GM21526 (cell line): Measurements from ENCODE around the gene JPT2.
A peak's percentile ranks its signal among the peaks of the same experiment; 100 is the strongest.
"Not testable (repeated sequence)": the region's sequence is repeated elsewhere in the genome, so short reads cannot be mapped to it uniquely, and the experiment has no call there.

Source experiments
- ATAC-seq: cut with Tn5 transposase; IDR thresholded peaks from one replicate; pipeline ENCODE4 v1.9.1; 2021; ENCODE audit warnings: moderate library complexity; ENCODE audit not compliant: unreplicated experiment, low FRiP score

Gene JPT2

GRCh38 chr16:1705688-1706385 lies 27.8 kb downstream of the JPT2 start, which contains the start of gene MAPK8IP3:
Gene MAPK8IP3 (plus strand): TSS chr16:1706195. CDS start chr16:1706340, 145 bp downstream.
- ATAC-seq: peak; percentile 68

- no peak for ATAC-seq
These were observed 28.5 kb downstream of the JPT2 start for GRCh38 chr16:1706386-1707192.

DNA sequence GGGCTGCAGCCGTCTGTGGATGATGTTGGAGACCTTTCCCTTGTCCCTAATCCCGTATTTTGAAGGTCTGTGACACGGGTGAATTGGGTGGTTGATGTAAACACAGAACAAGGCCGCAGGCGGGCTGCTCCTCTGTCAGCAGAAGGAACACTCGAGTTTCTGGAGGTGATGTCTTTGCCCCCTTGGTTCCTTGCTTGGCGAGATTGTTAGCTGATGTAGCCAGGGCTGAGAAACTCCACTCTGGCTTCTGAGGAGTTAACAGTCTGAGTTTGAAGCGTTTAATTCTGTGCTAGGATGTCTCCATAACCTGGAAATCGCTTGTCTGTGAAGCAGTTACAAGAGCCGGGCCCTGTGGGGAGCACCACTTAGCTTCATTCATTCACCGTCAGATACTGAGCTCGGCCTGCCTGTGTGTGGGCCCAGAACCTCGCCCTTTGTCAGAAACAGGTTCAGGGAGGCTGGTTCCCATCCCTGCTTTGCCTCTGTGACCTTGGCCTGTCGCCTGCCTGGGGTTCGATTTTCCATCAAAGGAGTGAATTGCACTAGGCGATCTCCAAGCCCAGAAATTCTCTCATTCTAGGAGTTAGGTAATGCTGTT lies 29.2 kb downstream of the JPT2 start:
- ATAC-seq: no peak

DNA sequence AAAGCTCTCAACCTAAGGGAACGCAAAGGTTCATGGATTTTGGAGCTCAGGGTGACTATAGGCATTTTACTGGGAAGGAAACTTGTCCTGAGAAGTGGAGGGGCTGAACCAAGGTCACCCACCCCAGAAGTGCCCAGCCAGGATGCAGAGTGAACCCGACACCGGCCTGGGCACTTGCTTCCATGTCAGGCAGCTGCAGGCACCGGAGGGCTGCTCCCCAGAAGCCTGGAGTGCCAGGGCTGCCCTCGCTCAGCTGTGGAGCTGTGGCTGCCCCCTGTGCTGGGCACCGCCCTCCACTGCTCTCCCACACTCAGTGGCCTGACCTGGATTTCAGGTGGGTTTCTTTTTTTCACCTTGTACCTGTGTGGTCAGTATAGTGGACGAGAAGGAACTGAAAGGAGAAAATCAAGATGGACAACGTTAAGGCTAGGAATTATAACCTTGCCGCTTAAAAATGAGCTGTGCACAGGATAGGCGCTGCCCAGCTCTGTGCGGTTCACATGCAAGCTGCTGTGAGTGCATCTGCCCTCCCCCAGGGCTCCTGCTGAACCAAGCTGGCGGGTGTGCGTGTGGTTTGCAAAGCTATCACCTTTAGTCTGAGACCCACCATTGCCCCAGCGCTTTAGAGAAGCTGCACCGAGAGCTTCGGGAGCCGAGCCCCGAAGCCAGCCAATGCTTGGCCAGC lies 30.1 kb downstream of the JPT2 start:
- ATAC-seq: no peak

GRCh38 chr16:1708768-1709180 lies 30.7 kb downstream of the JPT2 start:
- ATAC-seq: no peak

GRCh38 chr16:1709356-1709755 lies 31.3 kb downstream of the JPT2 start:
- ATAC-seq: no peak

DNA sequence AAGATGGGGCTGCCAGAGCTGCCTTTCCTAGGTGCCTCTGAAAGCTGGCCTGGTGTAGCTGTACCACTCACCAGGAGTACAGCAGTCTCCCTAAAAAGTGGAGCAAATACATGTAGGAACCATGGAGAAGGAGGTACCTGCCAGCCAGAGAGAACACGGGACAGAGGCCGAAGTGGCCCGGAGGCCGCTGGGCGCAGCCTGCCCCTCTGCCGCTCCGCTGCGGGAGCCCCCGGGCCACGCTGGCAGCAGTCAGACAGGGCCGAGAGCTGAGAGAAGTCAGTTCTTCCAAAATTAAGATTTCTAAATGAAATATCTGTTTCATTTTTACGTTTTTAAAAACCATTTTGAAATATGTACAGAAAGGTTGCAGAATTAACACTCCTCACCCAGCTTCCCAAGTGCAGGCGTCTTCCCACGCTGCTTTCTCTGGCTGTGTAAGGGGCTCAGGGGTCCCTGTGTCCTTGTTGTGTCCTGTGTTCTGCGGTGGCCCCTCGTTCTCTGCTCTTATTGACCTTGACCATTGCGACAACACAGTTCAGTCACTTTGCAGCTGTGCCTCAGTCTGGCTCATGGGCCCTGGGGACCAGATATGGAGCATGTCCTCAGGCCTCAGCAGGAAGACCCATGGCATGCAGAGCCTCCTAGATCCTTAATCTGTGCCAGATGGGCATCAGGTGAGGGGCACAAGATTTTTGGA lies 32.9 kb downstream of the JPT2 start:
- no peak for ATAC-seq

- ATAC-seq: no peak
These were observed 34.7 kb downstream of the JPT2 start for GRCh38 chr16:1712791-1713261.

DNA sequence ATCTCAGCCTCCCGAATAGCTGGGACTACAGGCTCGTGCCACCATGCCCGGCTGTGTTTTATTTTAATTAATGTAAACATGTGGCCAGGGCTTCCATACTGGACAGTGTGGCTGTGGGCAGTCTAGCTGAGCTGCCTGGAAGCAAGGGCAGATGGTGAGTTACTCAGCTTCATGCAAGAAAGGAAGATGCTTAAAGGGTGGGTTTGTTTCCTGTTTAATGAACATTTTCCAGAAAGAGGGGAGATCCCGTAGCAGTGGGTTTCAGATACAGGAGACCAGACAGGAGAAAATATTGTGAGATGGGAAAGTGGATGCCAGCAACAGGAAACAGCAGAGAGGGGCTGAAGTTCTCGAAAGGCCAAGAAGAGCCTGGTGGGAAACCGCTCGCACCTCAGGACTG lies 35.3 kb downstream of the JPT2 start:
- ATAC-seq: no peak

GRCh38 chr16:1713933-1714332 lies 35.9 kb downstream of the JPT2 start:
- no peak for ATAC-seq

- ATAC-seq: no peak
These were observed 37.1 kb downstream of the JPT2 start for GRCh38 chr16:1715220-1715619.

DNA sequence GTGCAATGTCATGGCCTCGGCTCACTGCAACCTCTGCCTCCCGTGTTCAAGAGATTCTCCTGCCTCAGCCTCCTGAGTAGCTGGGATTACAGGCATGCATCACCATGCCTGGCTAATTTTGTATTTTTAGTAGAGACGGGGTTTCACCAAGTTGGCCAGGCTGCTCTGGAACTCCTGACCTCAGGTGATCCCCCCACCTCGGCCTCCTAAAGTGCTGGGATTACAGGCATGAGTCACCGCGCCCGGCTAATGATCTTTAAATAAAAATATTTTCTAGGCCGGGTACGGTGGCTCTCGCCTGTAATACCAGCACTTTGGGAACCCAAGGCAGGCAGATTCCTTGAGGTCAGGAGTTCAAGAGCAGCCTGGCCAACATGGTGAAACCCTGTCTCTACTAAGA lies 40.2 kb downstream of the JPT2 start:
- not testable (repeated sequence) for ATAC-seq

DNA sequence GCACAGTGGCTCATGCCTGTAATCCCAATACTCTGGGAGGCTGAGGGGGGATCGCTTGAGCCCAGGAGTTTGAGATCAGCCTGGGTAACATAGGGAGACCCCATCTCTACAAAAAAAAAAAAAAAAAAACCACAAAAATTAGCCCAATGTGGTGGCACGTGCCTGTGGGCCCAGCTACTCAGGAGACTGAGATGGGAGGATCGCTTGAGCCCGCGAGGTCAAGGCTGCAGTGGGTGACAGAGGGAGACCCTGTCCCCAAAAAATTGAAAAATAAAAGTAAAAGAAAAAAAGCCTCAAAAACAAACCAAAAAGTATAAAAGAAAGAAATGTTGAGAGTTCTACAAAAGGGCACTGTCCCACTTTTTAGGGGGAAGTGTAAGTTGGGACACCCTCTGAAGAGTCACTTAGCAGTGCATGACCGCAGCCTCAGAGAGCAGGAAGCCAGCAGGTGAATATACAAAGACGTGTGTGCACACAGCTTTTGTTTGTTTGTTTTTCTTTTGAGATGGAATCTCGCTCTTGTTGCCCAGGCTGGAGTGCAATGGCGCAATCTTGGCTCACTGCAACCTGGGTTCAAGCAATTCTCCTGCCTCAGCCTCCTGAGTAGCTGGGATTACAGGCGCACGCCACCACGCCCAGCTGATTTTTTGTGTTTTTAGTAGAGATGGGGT lies 41.6 kb downstream of the JPT2 start:
- not testable (repeated sequence) for ATAC-seq

- no peak for ATAC-seq
These were observed 43.3 kb downstream of the JPT2 start for GRCh38 chr16:1721372-1721771.

GRCh38 chr16:1723450-1724147 lies 45.5 kb downstream of the JPT2 start:
- no peak for ATAC-seq

DNA sequence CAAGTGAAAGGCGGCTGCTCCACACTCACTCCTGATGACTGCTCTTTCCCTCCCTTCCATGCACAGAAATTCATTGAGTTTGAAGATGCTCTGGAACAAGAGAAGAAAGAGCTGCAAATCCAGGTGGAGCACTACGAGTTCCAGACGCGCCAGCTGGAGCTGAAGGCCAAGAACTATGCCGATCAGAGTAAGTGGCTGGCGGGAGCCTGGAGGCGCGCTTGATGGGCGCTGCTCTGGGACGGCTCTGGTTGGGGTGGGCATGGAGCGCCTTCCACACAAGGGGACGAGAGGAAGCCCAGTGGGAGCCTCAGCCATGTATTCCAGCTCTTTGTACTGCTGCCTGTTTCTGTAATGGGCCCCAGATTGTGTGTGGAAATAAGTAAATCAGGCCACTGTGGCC lies 46.4 kb downstream of the JPT2 start:
- ATAC-seq: no peak

GRCh38 chr16:1726661-1727502 lies 48.8 kb downstream of the JPT2 start:
- no peak for ATAC-seq
